ENCODE results near the gene ARMC9.

- no peak for TF ChIP-seq CTCF (IDR thresholded peaks at IDR 0.05)
- TF ChIP-seq POLR2A (IDR thresholded peaks at IDR 0.05) = no peak
- no peak for TF ChIP-seq POLR2AphosphoS5 (IDR thresholded peaks at IDR 0.05)
These were observed 138.3 kb downstream of the ARMC9 start for GRCh38 chr2:231336700-231337099.

Measured in upper lobe of left lung (tissue), 4 donors.